H1 (cell line): ENCODE results near the gene UPK1B. TPM values are rescaled to one million over a fixed set of nuclear protein-coding genes. Genes with fewer than 3 reads are reported as not detected.

ENCODE experiments used
- CTCF ChIA-PET: fragments of 300-600 bp; sonication (Branson Sonifier 250); formaldehyde crosslinking; loops from one replicate; lab custom pipeline; 2021; ENCODE audit not compliant: partially characterized antibody; lab: Charles Lee
- POLR2A ChIA-PET: fragments of 300-600 bp; sonication (Branson Sonifier 250); formaldehyde crosslinking; loops from one replicate; lab custom pipeline; 2021; ENCODE audit warnings: inconsistent platforms; ENCODE audit not compliant: partially characterized antibody; lab: Charles Lee
- DNase-seq, 2 experiments: peaks; one replicate each; pipeline versions ENCODE4 v3.0.0 to v3.0.0-alpha.2; 2010 to 2022; ENCODE audit warnings: low spot score in 2 of 2, low read depth in 1 of 2, mixed read lengths in 1 of 2
- FAIRE-seq: peaks from 2 replicates; lab custom pipeline; 2011; peaks lifted over from hg19 to GRCh38; lab: Jason Lieb, UNC
- H2AFZ ChIP-seq: 2 replicates; pipeline ENCODE4 v1.8.1; 2012; ENCODE audit warnings: low read length, inconsistent platforms
- H2AK5ac ChIP-seq: 2 replicates; pipeline ENCODE4 v1.6.1; 2013; ENCODE audit warnings: low read depth, low read length
- H2BK120ac ChIP-seq: replicated peaks from 2 replicates; pipeline ENCODE3; 2013; ENCODE audit warnings: low read depth, low read length, inconsistent platforms
- H2BK12ac ChIP-seq: 2 replicates; pipeline ENCODE4 v1.6.1; 2013; ENCODE audit warnings: low read depth, low read length
- H2BK15ac ChIP-seq: 2 replicates; pipeline ENCODE4 v1.6.1; 2013; ENCODE audit warnings: low read length
- H2BK20ac ChIP-seq: 2 replicates; pipeline ENCODE4 v1.6.1; 2013; ENCODE audit warnings: low read length
- H2BK5ac ChIP-seq: 2 replicates; pipeline ENCODE4 v1.6.1; 2013; ENCODE audit warnings: low read depth, low read length
- H3K14ac ChIP-seq: 2 replicates; pipeline ENCODE4 v1.6.1; 2013; ENCODE audit warnings: inconsistent platforms; ENCODE audit not compliant: insufficient read length
- H3K18ac ChIP-seq: 2 replicates; pipeline ENCODE4 v1.6.1; 2013; ENCODE audit warnings: low read length; ENCODE audit errors: extremely low read depth
- H3K23ac ChIP-seq: 2 replicates; pipeline ENCODE4 v1.6.1; 2013; ENCODE audit warnings: inconsistent platforms; ENCODE audit not compliant: insufficient read length
- H3K23me2 ChIP-seq: 2 replicates; pipeline ENCODE4 v1.6.1; 2013; ENCODE audit warnings: low read depth, low read length
- H3K27ac ChIP-seq: 2 replicates; pipeline ENCODE4 v1.6.1; 2011; ENCODE audit warnings: low read depth, low read length, inconsistent platforms
- H3K27me3 ChIP-seq, 4 experiments: replicated peaks in 1 of 4; 1 replicate in 1 of 4; 2 replicates in 3 of 4; pipeline versions ENCODE4 v1.6.1 to v1.8.1; 2011 to 2013; ENCODE audit warnings: low read length in 3 of 4, mild to moderate bottlenecking in 3 of 4, inconsistent platforms in 2 of 4, mixed read lengths in 2 of 4, moderate library complexity in 1 of 4; ENCODE audit not compliant: control insufficient read depth in 3 of 4, insufficient read depth in 3 of 4; ENCODE audit errors: extremely low read depth in 1 of 4
- H3K36me3 ChIP-seq, 4 experiments: 2 replicates each; pipeline versions ENCODE4 v1.6.1 to v1.8.1; 2011 to 2013; ENCODE audit warnings: mild to moderate bottlenecking in 4 of 4, low read length in 3 of 4, moderate library complexity in 2 of 4, control low read depth in 1 of 4, inconsistent platforms in 1 of 4; ENCODE audit not compliant: insufficient read depth in 4 of 4, control insufficient read depth in 2 of 4
- H3K4ac ChIP-seq: replicated peaks from 2 replicates; pipeline ENCODE3; 2013; ENCODE audit warnings: low read length, low read depth, mixed read lengths, inconsistent platforms; ENCODE audit not compliant: insufficient read length
- H3K4me1 ChIP-seq, 4 experiments: replicated peaks in 1 of 4; 1 replicate in 1 of 4; 2 replicates in 3 of 4; pipeline versions ENCODE4 v1.6.1 to v1.8.1; 2011 to 2013; ENCODE audit warnings: low read length in 3 of 4, inconsistent platforms in 2 of 4, mixed read lengths in 1 of 4; ENCODE audit not compliant: insufficient read depth in 4 of 4, control insufficient read depth in 3 of 4
- H3K4me2 ChIP-seq, 2 experiments: 2 replicates each; pipeline versions ENCODE4 v1.6.1 to v1.8.1; 2011 to 2013; ENCODE audit warnings: low read depth in 2 of 2, low read length in 2 of 2, control low read depth in 1 of 2, inconsistent platforms in 1 of 2, mild to moderate bottlenecking in 1 of 2; ENCODE audit not compliant: insufficient read depth in 1 of 2
- H3K4me3 ChIP-seq, 4 experiments: fragments of 200-600, 300-600 bp in 1 of 4; sonication (generic), shearing (Covaris generic), sonication (Bioruptor Twin) in 1 of 4; 2 replicates each; pipeline versions ENCODE4 v1.5.1 to v1.8.1; 2011 to 2016; ENCODE audit warnings: low read length in 4 of 4, low read depth in 3 of 4, control low read depth in 2 of 4, inconsistent platforms in 2 of 4, mild to moderate bottlenecking in 2 of 4, mixed read lengths in 1 of 4, moderate library complexity in 1 of 4; ENCODE audit not compliant: insufficient read depth in 2 of 4; ENCODE audit errors: extremely low read depth in 1 of 4
- H3K56ac ChIP-seq: replicated peaks from 2 replicates; pipeline ENCODE3; 2013; ENCODE audit warnings: low read depth, mild to moderate bottlenecking, mixed read lengths, low read length, inconsistent platforms; ENCODE audit not compliant: insufficient read length
- H3K79me1 ChIP-seq: 2 replicates; pipeline ENCODE4 v1.6.1; 2013; ENCODE audit warnings: low read depth, low read length, control low read depth
- H3K79me2 ChIP-seq, 2 experiments: 2 replicates each; pipeline versions ENCODE4 v1.6.1 to v1.8.1; 2012 to 2013; ENCODE audit warnings: low read length in 2 of 2, mild to moderate bottlenecking in 2 of 2, inconsistent platforms in 1 of 2; ENCODE audit not compliant: insufficient read depth in 2 of 2, control insufficient read depth in 1 of 2
- H3K9ac ChIP-seq, 4 experiments: replicated peaks in 1 of 4; 1 replicate in 1 of 4; 2 replicates in 3 of 4; pipeline versions ENCODE4 v1.6.1 to v1.8.1; 2011 to 2013; ENCODE audit warnings: low read depth in 3 of 4, low read length in 3 of 4, control low read depth in 2 of 4, mild to moderate bottlenecking in 2 of 4, moderate library complexity in 2 of 4, inconsistent platforms in 1 of 4; ENCODE audit errors: extremely low read depth in 1 of 4
- H3K9me3 ChIP-seq, 2 experiments: 2 replicates each; pipeline versions ENCODE4 v1.6.1 to v1.8.1; 2012 to 2013; ENCODE audit warnings: mild to moderate bottlenecking in 2 of 2, moderate library complexity in 2 of 2, control low read depth in 1 of 2, inconsistent platforms in 1 of 2, low read depth in 1 of 2, low read length in 1 of 2, mixed read lengths in 1 of 2; ENCODE audit not compliant: insufficient read depth in 2 of 2
- H4K20me1 ChIP-seq, 2 experiments: replicated peaks in 1 of 2; 2 replicates each; pipeline versions ENCODE3 to v1.8.1; 2011 to 2013; ENCODE audit warnings: inconsistent platforms in 2 of 2, low read length in 2 of 2, mild to moderate bottlenecking in 1 of 2; ENCODE audit not compliant: insufficient read depth in 2 of 2, control insufficient read depth in 1 of 2
- H4K5ac ChIP-seq: 2 replicates; pipeline ENCODE4 v1.6.1; 2013; ENCODE audit warnings: low read length, low read depth, mixed read lengths, inconsistent platforms; ENCODE audit not compliant: insufficient read length
- H4K8ac ChIP-seq: 2 replicates; pipeline ENCODE4 v1.8.0; 2013; ENCODE audit warnings: mild to moderate bottlenecking, moderate library complexity, low read length, inconsistent platforms; ENCODE audit not compliant: insufficient read depth; ENCODE audit errors: extremely low read depth
- H4K91ac ChIP-seq: replicated peaks from 2 replicates; pipeline ENCODE3; 2013; ENCODE audit warnings: low read length, mixed read lengths, inconsistent platforms; ENCODE audit not compliant: insufficient read length
- BCL11A ChIP-seq, 2 experiments: IDR thresholded peaks; one replicate each; pipeline ENCODE4 v1.6.1; 2011; ENCODE audit warnings: low read depth in 2 of 2, low read length in 2 of 2, mild to moderate bottlenecking in 2 of 2
- GABPA ChIP-seq: IDR thresholded peaks from 2 replicates; pipeline ENCODE4 v1.6.1; 2011; ENCODE audit warnings: mild to moderate bottlenecking, low read length, moderate library complexity, borderline replicate concordance; ENCODE audit not compliant: insufficient read depth
- JUND ChIP-seq: IDR thresholded peaks from 2 replicates; pipeline ENCODE4 v1.6.1; 2011; ENCODE audit warnings: mild to moderate bottlenecking, improper control_type of control experiment, low read length
- KDM4A ChIP-seq: IDR thresholded peaks from one replicate; pipeline ENCODE4 v1.7.1; 2012; ENCODE audit warnings: low read depth, mild to moderate bottlenecking, moderate library complexity, low read length, inconsistent platforms; ENCODE audit not compliant: severe bottlenecking
- MAFK ChIP-seq: IDR thresholded peaks from 2 replicates; pipeline ENCODE4 v1.6.1; 2012; ENCODE audit warnings: low read depth, mild to moderate bottlenecking, improper control_type of control experiment, low read length
- PHF8 ChIP-seq: fragments of 200-600 bp; sonication (generic); conservative IDR thresholded peaks from 2 replicates; pipeline ENCODE4 v1.7.1; 2012; ENCODE audit warnings: low read depth, mild to moderate bottlenecking, inconsistent platforms, low read length, moderate library complexity
- POLR2A ChIP-seq, 2 experiments: IDR thresholded peaks; 1 replicate in 1 of 2; 2 replicates in 1 of 2; pipeline ENCODE4 v1.6.1; 2011; ENCODE audit warnings: low read depth in 2 of 2, low read length in 2 of 2, mild to moderate bottlenecking in 2 of 2; ENCODE audit errors: control extremely low read depth in 1 of 2
- SIRT6 ChIP-seq: IDR thresholded peaks from one replicate; pipeline ENCODE4 v1.7.1; 2012; ENCODE audit warnings: low read length, inconsistent platforms
- SP4 ChIP-seq: IDR thresholded peaks from 2 replicates; pipeline ENCODE4 v1.6.1; 2012; ENCODE audit warnings: low read length, inconsistent platforms
- TAF7 ChIP-seq: optimal IDR thresholded peaks from 2 replicates; pipeline ENCODE3; 2011; ENCODE audit warnings: low read depth, mild to moderate bottlenecking, inconsistent platforms, low read length, moderate library complexity, borderline replicate concordance
- TBP ChIP-seq: IDR thresholded peaks from 2 replicates; pipeline ENCODE4 v1.6.1; 2011; ENCODE audit warnings: low read depth, low read length, improper control_type of control experiment
- ZNF274 ChIP-seq: IDR thresholded peaks from 2 replicates; pipeline ENCODE4 v1.7.0; 2012; ENCODE audit warnings: low read length, borderline replicate concordance; ENCODE audit errors: extremely low read depth
- WGBS, 2 experiments: shearing (Covaris generic) in 1 of 2; methylation state at CpG; one replicate each; pipeline versions ENCODE4 v1.1.6 to v1.1.7; 2013 to 2015; ENCODE audit warnings: low lambda C conversion rate in 2 of 2, mixed read lengths in 2 of 2, inconsistent platforms in 1 of 2, low coverage in 1 of 2, missing lambda C conversion rate in 1 of 2; ENCODE audit not compliant: insufficient replicate concordance in 2 of 2, insufficient coverage in 1 of 2, insufficient read length in 1 of 2; ENCODE audit errors: extremely low coverage in 1 of 2, missing lambda C conversion rate in 1 of 2; 5-methylcytosine and 5-hydroxymethylcytosine counted together
- polyA plus RNA-seq, 7 experiments: library from polyadenylated mRNA; depleted of rRNA in 3 of 7; stranded (reverse) in 5 of 7; unstranded in 2 of 7; fragments of >200 nt in 5 of 7; fragments of 200-250 nt in 2 of 7; gene quantifications; 1 replicate in 5 of 7; 2 replicates in 1 of 7; 4 replicates in 1 of 7; pipeline versions ENCODE4 v1.2.1 to v1.2.3, GENCODE V29; 2011 to 2013; ENCODE audit warnings: missing spikeins in 2 of 7, mixed read lengths in 2 of 7
- total RNA-seq: library from RNA; stranded (reverse); fragmentation: NEBNext Ultra II Directional; extraction: Animal tissue kit (Norgen Biotek cat#: 25700); gene quantifications from 2 replicates; pipeline ENCODE4 v1.2.1, GENCODE V29; 2021

The UPK1B gene
- total and polyA plus RNA-seq, 2 of the 8 experiments (the other 6 are each of a cell fraction or from before 2014, with no cell fraction given), result 0.67 to 0.68 TPM

DNA sequence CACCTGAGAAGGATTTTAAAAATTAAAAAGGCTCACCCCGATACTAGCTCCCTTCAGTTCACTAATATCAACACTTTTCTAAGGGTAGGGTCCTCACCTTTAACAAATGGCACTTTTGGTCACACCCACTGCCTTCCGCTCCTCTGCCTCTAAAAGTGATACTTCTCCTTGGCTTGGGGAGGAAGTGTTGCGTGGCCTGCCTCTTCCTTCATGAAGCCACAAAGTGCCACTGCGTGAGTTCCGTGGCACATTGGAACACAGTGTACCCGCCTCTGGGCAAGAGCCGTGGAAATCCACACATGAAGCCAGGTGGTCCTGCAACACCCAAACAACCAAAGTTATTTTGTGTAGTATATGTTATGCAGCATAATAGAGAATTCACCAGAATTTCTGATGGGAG is 63.4 kb downstream of the UPK1B start:
- no peak overlapping the region for H2AK5ac ChIP-seq
- peaks cover 4 to 61% of the 10 kb centered on the region in 2 experiments; a peak in 3 of 4 replicates for H3K79me2 ChIP-seq
- no peak overlapping the region for H3K23ac ChIP-seq
- no peak overlapping the region for H2BK12ac ChIP-seq
- POLR2A ChIA-PET, result no interaction called here
- no peak overlapping the region for H3K18ac ChIP-seq
- no peak overlapping the region for H2BK120ac ChIP-seq
- no peak overlapping the region for H2AFZ ChIP-seq
- peaks cover 6% of the 10 kb centered on the region; the same call in 1 of the 2 replicates for H3K23me2 ChIP-seq
- no peak overlapping the region for H2BK5ac ChIP-seq
- FAIRE-seq, result no peak
- no peak overlapping the region for H4K8ac ChIP-seq
- no peak overlapping the region for H4K5ac ChIP-seq
- no peak overlapping the region for H2BK15ac ChIP-seq
- H3K14ac ChIP-seq, result no peak overlapping the region
- 91% methylated on average over 7 of the region's 7 CpGs; no CpG with 5 or more reads in 1 of the 2 experiments for WGBS, 2 experiments
- 0 out of 7 replicates have a peak, but pooled peaks cover 0 to 1% (median 0%) of the 10 kb centered on the region in 4 experiments for H3K4me1 ChIP-seq
- peaks cover 0 to 2% of the 10 kb centered on the region in 2 experiments for H4K20me1 ChIP-seq
- H4K91ac ChIP-seq, result no peak overlapping the region
- no peak for DNase-seq
- H3K4ac ChIP-seq, result no peak overlapping the region
- CTCF ChIA-PET, result interaction anchor here (1.2 kb wide), 1 partner anchor 91 kb away, joined by 3 read pairs; the partner anchor contains the start of gene TEX55
- H3K4me2 ChIP-seq, result no peak overlapping the region
- no peak overlapping the region for H2BK20ac ChIP-seq
- H3K56ac ChIP-seq, result no peak overlapping the region
- H3K4me3 ChIP-seq, result no peak overlapping the region
- H3K36me3 ChIP-seq, result peaks cover 15 to 55% (median 29%) of the 10 kb centered on the region in 4 experiments
- H3K27me3 ChIP-seq, result no peaks in the 10 kb centered on the region
- H3K9me3 ChIP-seq, result peaks cover 0 to under 1% of the 10 kb centered on the region in 2 experiments; a peak in 1 of 4 replicates
- peaks cover 4% of the 10 kb centered on the region; the same call in 1 of the 2 replicates for H3K79me1 ChIP-seq
- no peak overlapping the region for H3K9ac ChIP-seq
- no peak overlapping the region for H3K27ac ChIP-seq
- TF ChIP-seq TAF7 (no peak), PHF8 (no peak), GABPA (no peak), SP4 (no peak), SIRT6 (no peak), ZNF274 (no peak), JUND (no peak), KDM4A (no peak), TBP (no peak), BCL11A (IDR thresholded peaks at IDR 0.05; ENCODE audit: low read depth in 2 of 2, low read length in 2 of 2) (no peak), POLR2A (IDR thresholded peaks at IDR 0.05; ENCODE audit: control extremely low read depth in 1 of 2, low read depth in 2 of 2, low read length in 2 of 2) (no peak), MAFK (no peak)
